H9 (cell line): ENCODE data around the gene RAB33A. TPM values are rescaled to one million over a fixed set of nuclear protein-coding genes. Genes with fewer than 3 reads are reported as not detected.

Experiments
- DNase-seq: peaks from one replicate; pipeline ENCODE4 v3.0.0-alpha.2; 2017
- H2AFZ ChIP-seq: one replicate; pipeline ENCODE4 v1.6.1; 2013; ENCODE audit warnings: mild to moderate bottlenecking, low read length, control low read depth, moderate library complexity
- H2AK5ac ChIP-seq: 2 replicates; pipeline ENCODE4 v1.6.1; 2013; ENCODE audit warnings: low read length, control low read depth, mixed read lengths; ENCODE audit not compliant: insufficient read length
- H2BK120ac ChIP-seq: one replicate; pipeline ENCODE4 v1.6.1; 2013; ENCODE audit warnings: low read depth, mild to moderate bottlenecking, low read length, control low read depth, inconsistent platforms; ENCODE audit not compliant: poor library complexity, severe bottlenecking
- H2BK12ac ChIP-seq: 2 replicates; pipeline ENCODE4 v1.6.1; 2013; ENCODE audit warnings: low read length, control low read depth, mixed read lengths, low read depth; ENCODE audit not compliant: insufficient read length
- H2BK15ac ChIP-seq: 2 replicates; pipeline ENCODE4 v1.6.1; 2013; ENCODE audit warnings: low read depth, low read length, control low read depth
- H2BK20ac ChIP-seq: one replicate; pipeline ENCODE4 v1.6.1; 2013; ENCODE audit warnings: low read depth, mild to moderate bottlenecking, low read length, control low read depth, inconsistent platforms; ENCODE audit not compliant: poor library complexity, severe bottlenecking
- H2BK5ac ChIP-seq: 2 replicates; pipeline ENCODE4 v1.6.1; 2013; ENCODE audit warnings: low read length, control low read depth, mixed read lengths; ENCODE audit not compliant: insufficient read length
- H3K14ac ChIP-seq: 2 replicates; pipeline ENCODE4 v1.6.1; 2013; ENCODE audit warnings: low read length, control low read depth; ENCODE audit not compliant: insufficient read depth
- H3K18ac ChIP-seq: 2 replicates; pipeline ENCODE4 v1.6.1; 2013; ENCODE audit warnings: low read depth, mild to moderate bottlenecking, mixed read lengths, low read length, control low read depth; ENCODE audit not compliant: insufficient read length
- H3K23ac ChIP-seq: 2 replicates; pipeline ENCODE4 v1.6.1; 2013; ENCODE audit warnings: low read length, control low read depth, mixed read lengths, low read depth; ENCODE audit not compliant: insufficient read length
- H3K23me2 ChIP-seq: 2 replicates; pipeline ENCODE4 v1.6.1; 2013; ENCODE audit warnings: low read depth, mild to moderate bottlenecking, mixed read lengths, low read length, control low read depth; ENCODE audit not compliant: insufficient read length, poor library complexity, severe bottlenecking
- H3K27ac ChIP-seq: 2 replicates; pipeline ENCODE4 v1.5.1; 2013; ENCODE audit warnings: low read length, control low read depth, mixed read lengths, low read depth; ENCODE audit not compliant: insufficient read length
- H3K27me3 ChIP-seq: 2 replicates; pipeline ENCODE4 v1.6.1; 2013; ENCODE audit warnings: low read length, control low read depth, inconsistent platforms; ENCODE audit not compliant: insufficient read depth
- H3K4ac ChIP-seq: 2 replicates; pipeline ENCODE4 v1.6.1; 2013; ENCODE audit warnings: low read depth, mild to moderate bottlenecking, control low read depth, inconsistent platforms, low read length, moderate library complexity
- H3K4me1 ChIP-seq: 2 replicates; pipeline ENCODE4 v1.6.1; 2013; ENCODE audit warnings: low read length, control low read depth, inconsistent platforms; ENCODE audit not compliant: insufficient read depth
- H3K4me2 ChIP-seq: 2 replicates; pipeline ENCODE4 v1.6.1; 2013; ENCODE audit warnings: low read length, control low read depth, mixed read lengths; ENCODE audit not compliant: insufficient read length, insufficient read depth
- H3K56ac ChIP-seq: 2 replicates; pipeline ENCODE4 v1.6.1; 2013; ENCODE audit warnings: low read depth, mild to moderate bottlenecking, mixed read lengths, low read length, control low read depth; ENCODE audit not compliant: insufficient read length
- H3K79me1 ChIP-seq: 2 replicates; pipeline ENCODE4 v1.6.1; 2013; ENCODE audit warnings: low read depth, mild to moderate bottlenecking, moderate library complexity, low read length, control low read depth, inconsistent platforms; ENCODE audit not compliant: insufficient read depth, poor library complexity, severe bottlenecking
- H3K79me2 ChIP-seq: 2 replicates; pipeline ENCODE4 v1.6.1; 2013; ENCODE audit warnings: low read length, control low read depth, inconsistent platforms; ENCODE audit not compliant: insufficient read depth
- H3K9ac ChIP-seq: 2 replicates; pipeline ENCODE4 v1.6.1; 2013; ENCODE audit warnings: low read length, control low read depth, mixed read lengths; ENCODE audit not compliant: insufficient read length; ENCODE audit errors: extremely low read depth
- H3K9me3 ChIP-seq: one replicate; pipeline ENCODE4 v1.6.1; 2013; ENCODE audit warnings: low read depth, low read length, inconsistent platforms; ENCODE audit not compliant: control insufficient read depth
- H3T11ph ChIP-seq: one replicate; pipeline ENCODE4 v1.6.1; 2013; ENCODE audit warnings: mild to moderate bottlenecking, low read length, control low read depth, inconsistent platforms
- H4K20me1 ChIP-seq: one replicate; pipeline ENCODE4 v1.6.1; 2013; ENCODE audit not compliant: control insufficient read depth, insufficient read length, insufficient read depth
- H4K5ac ChIP-seq: 2 replicates; pipeline ENCODE4 v1.6.1; 2013; ENCODE audit warnings: low read depth, mild to moderate bottlenecking, mixed read lengths, low read length, control low read depth; ENCODE audit not compliant: insufficient read length
- H4K8ac ChIP-seq: replicated peaks from 2 replicates; pipeline ENCODE4 v1.6.1; 2013; ENCODE audit warnings: low read length, control low read depth, mixed read lengths, low read depth; ENCODE audit not compliant: insufficient read length
- H4K91ac ChIP-seq: 2 replicates; pipeline ENCODE4 v1.6.1; 2013; ENCODE audit warnings: low read depth, mild to moderate bottlenecking, moderate library complexity, mixed read lengths, low read length, control low read depth; ENCODE audit not compliant: insufficient read length
- H3K27ac Mint-ChIP-seq, 3 experiments: 2 replicates in 2 of 3; 3 replicates in 1 of 3; pipeline ENCODE4 v1.8.0; 2020 to 2021; ENCODE audit warnings: mixed read lengths in 3 of 3, mild to moderate bottlenecking in 1 of 3, moderate library complexity in 1 of 3
- H3K27me3 Mint-ChIP-seq: 2 replicates; pipeline ENCODE4 v1.8.0; 2021; ENCODE audit warnings: low read depth, mild to moderate bottlenecking, moderate library complexity, mixed read lengths
- H3K36me3 Mint-ChIP-seq, 3 experiments: 2 replicates in 2 of 3; 3 replicates in 1 of 3; pipeline ENCODE4 v1.8.0; 2020 to 2021; ENCODE audit warnings: low read depth in 3 of 3, mixed read lengths in 3 of 3; ENCODE audit not compliant: insufficient read depth in 1 of 3
- H3K4me1 Mint-ChIP-seq, 2 experiments: 2 replicates each; pipeline ENCODE4 v1.8.0; 2020; ENCODE audit warnings: mixed read lengths in 2 of 2
- H3K4me3 Mint-ChIP-seq, 2 experiments: 2 replicates in 1 of 2; 3 replicates in 1 of 2; pipeline ENCODE4 v1.8.0; 2020 to 2021; ENCODE audit warnings: mild to moderate bottlenecking in 2 of 2, mixed read lengths in 2 of 2, moderate library complexity in 1 of 2
- H3K9me3 Mint-ChIP-seq, 2 experiments: 2 replicates in 1 of 2; 3 replicates in 1 of 2; pipeline ENCODE4 v1.8.0; 2020; ENCODE audit warnings: mild to moderate bottlenecking in 2 of 2, mixed read lengths in 2 of 2, moderate library complexity in 1 of 2
- CTCF ChIP-seq: fragments of 200-600 bp; sonication (generic); conservative IDR thresholded peaks from 3 replicates; pipeline ENCODE4 v1.8.0; 2021; ENCODE audit warnings: antibody characterized with exemption, mild to moderate bottlenecking
- WGBS: extraction: QIAGEN DNeasy Blood & Tissue Kit; methylation state at CpG from one replicate; pipeline ENCODE4 v1.1.7; 2013; ENCODE audit warnings: missing lambda C conversion rate, low lambda C conversion rate, mixed read lengths; ENCODE audit not compliant: insufficient read length; ENCODE audit errors: extremely low coverage; 5-methylcytosine and 5-hydroxymethylcytosine counted together
- total RNA-seq: library from RNA; stranded (reverse); gene quantifications from 2 replicates; pipeline ENCODE4 v1.2.1, GENCODE V29; 2021

Gene RAB33A
- total RNA-seq, 1 experiment from 2014 or later: 0.59 TPM

GRCh38 chrX:130173190-130173895 is 1.6 kb downstream of the RAB33A start:
- Histone ChIP-seq H2BK120ac (no peak overlapping the region), H3K27me3 (peaks cover 3% of the 10 kb centered on the region; the same call in 1 of the 2 replicates), H3K23me2 (peaks cover 9% of the 10 kb centered on the region), H2BK20ac (no peak overlapping the region), H3K79me1 (no peaks in the 10 kb centered on the region), H4K5ac (no peak overlapping the region), H3K79me2 (no peaks in the 10 kb centered on the region), H4K8ac (no peak overlapping the region), H3K14ac (no peak overlapping the region), H3K4me1 (no peaks in the 10 kb centered on the region), H2AFZ (no peak overlapping the region), H3K9ac (no peak overlapping the region), H2BK5ac (no peak overlapping the region), H4K20me1 (no peaks in the 10 kb centered on the region), H3K27ac (no peak overlapping the region), H3T11ph (no peak overlapping the region), H3K56ac (no peak overlapping the region), H2BK12ac (no peak overlapping the region), H3K4ac (no peak overlapping the region), H3K18ac (no peak overlapping the region), H4K91ac (no peak overlapping the region), H3K4me2 (peak overlapping the region; percentile 80), H2BK15ac (no peak overlapping the region), H2AK5ac (no peak overlapping the region), H3K23ac (no peak overlapping the region), H3K9me3 (peaks cover 24% of the 10 kb centered on the region)
- WGBS: no CpG with 5 or more reads among the region's 7 CpGs
- no peak for DNase-seq
- TF ChIP-seq CTCF: no peak
- Mint-ChIP-seq H3K9me3 (peaks cover 0 to 63% of the 10 kb centered on the region in 2 experiments; a peak in 4 of 5 replicates), H3K27me3 (peaks cover 20% of the 10 kb centered on the region), H3K36me3 (peaks cover 5 to 8% (median 7%) of the 10 kb centered on the region in 3 experiments; a peak in 5 of 7 replicates), H3K4me3 (peak overlapping the region in 1 of 2 experiments; percentile 92; a peak in 3 of 5 replicates), H3K4me1 (peaks cover 2 to 10% of the 10 kb centered on the region in 2 experiments; a peak in 2 of 4 replicates), H3K27ac (no peak overlapping the region)
